PC-9 (cell line): ENCODE measurements around the gene GJC1.

Source experiments
- EZH2 ChIP-seq: fragments of 200-600 bp; sonication (generic); IDR thresholded peaks from 2 replicates; pipeline ENCODE4 v1.8.0; 2017; ENCODE audit warnings: antibody characterized with exemption, low read depth
- TF ChIP-seq, protein P1 (sequence below): fragments of 200-600 bp; sonication (generic); conservative IDR thresholded peaks from 2 replicates; pipeline ENCODE4 v1.6.1; 2017; ENCODE audit warnings: mixed run types, antibody characterized with exemption, mild to moderate bottlenecking, moderate library complexity

- TF ChIP-seq, protein P1, sequence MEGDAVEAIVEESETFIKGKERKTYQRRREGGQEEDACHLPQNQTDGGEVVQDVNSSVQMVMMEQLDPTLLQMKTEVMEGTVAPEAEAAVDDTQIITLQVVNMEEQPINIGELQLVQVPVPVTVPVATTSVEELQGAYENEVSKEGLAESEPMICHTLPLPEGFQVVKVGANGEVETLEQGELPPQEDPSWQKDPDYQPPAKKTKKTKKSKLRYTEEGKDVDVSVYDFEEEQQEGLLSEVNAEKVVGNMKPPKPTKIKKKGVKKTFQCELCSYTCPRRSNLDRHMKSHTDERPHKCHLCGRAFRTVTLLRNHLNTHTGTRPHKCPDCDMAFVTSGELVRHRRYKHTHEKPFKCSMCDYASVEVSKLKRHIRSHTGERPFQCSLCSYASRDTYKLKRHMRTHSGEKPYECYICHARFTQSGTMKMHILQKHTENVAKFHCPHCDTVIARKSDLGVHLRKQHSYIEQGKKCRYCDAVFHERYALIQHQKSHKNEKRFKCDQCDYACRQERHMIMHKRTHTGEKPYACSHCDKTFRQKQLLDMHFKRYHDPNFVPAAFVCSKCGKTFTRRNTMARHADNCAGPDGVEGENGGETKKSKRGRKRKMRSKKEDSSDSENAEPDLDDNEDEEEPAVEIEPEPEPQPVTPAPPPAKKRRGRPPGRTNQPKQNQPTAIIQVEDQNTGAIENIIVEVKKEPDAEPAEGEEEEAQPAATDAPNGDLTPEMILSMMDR: no peak
- TF ChIP-seq EZH2: no peak
Measured at GRCh38 chr17:44846206-44846605, 16.1 kb upstream of the GJC1 start.
